ENCODE results near the gene COX4I1. TPM values are rescaled to one million over a fixed set of nuclear protein-coding genes. Genes with fewer than 3 reads are reported as not detected.

The COX4I1 gene
- total and polyA plus RNA-seq, 2 of the 8 experiments (the other 6 are each of a cell fraction or from before 2014, with no cell fraction given) = 507 to 707 TPM

DNA sequence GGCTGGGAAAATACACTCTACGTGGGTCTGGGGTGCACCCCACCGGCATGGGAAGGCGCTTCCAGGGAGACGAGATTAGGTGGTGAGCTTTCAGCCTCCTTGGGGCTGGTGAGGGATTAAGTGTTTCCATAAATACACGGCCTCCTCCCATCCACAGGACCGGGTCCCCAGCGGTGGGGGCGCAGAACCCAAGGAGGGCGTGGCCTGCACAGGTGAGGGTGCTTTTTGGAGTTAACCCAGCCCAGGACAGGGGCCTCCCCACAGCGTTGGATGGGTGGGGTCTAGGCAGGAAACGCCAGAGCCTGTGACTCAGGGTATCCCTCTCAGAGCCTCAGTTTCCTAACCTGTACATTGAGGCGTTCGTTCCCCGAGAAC lies 49.7 kb upstream of the COX4I1 start (continued):
- no peak for TF ChIP-seq RXRA (IDR thresholded peaks at IDR 0.05; ENCODE audit: insufficient read depth, low read depth, low read length)
- TF ChIP-seq TAF1 (IDR thresholded peaks at IDR 0.05; ENCODE audit: low read depth, low read length) = no peak
